ENCODE results near the gene SFXN4. TPM values are rescaled to one million over a fixed set of nuclear protein-coding genes. Genes with fewer than 3 reads are reported as not detected.
"Not testable (repeated sequence)": the region's sequence is repeated elsewhere in the genome, so short reads cannot be mapped to it uniquely, and the experiment has no call there.

The SFXN4 gene
- total RNA-seq, 2 donors from 2014 or later, result 18.3 to 23.2 TPM

DNA sequence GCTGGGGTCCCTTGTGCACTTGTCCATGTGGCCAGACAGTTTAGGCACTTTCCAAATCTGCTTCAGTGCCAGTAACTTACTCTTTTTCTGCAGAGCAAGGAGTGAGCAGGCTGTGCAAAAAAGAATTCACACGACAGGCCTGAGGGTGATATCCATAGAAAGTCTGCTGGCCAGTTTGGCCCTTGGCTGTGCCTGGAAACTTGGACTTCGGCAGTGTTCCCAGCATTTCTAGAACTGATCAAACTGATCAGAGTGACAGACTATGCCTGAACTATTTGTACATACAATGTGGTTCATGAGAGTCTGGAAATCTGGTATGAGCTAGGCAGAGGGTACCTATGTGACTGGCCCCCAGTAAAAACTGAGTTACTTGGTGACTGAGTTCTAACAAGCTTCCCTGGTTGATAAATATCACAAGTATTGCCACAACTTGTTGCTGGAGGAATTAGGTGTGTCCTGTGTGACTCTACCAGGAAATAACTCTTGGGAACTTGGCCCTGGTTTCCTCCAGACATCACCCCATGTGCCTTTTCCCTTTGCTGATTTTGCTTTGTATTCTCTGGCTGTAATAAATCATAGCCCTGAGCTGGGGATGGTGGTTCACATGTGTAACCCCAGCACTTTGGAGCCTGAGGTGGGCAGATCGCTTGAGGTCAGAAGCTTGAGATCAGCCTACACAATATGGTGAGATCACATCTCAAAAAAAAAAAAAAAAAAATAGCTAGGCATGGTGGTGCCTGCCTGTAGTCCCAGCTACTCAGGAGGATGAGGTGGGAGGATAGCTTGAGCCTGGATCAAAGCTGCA lies 64.9 kb downstream of the SFXN4 start:
- Histone ChIP-seq H3K4me1 (ENCODE audit: control insufficient read depth, insufficient read depth, low read length) (no peaks in the 10 kb centered on the region), H3K27me3 (ENCODE audit: control insufficient read depth, insufficient read depth, low read length, poor library complexity, severe bottlenecking) (no peaks in the 10 kb centered on the region), H3K36me3 (ENCODE audit: control insufficient read depth, insufficient read depth, low read length) (no peaks in the 10 kb centered on the region), H3K9ac (ENCODE audit: extremely low read depth, low read length, poor library complexity, severe bottlenecking) (no peak overlapping the region), H3K4me3 (ENCODE audit: low read length) (no peak overlapping the region), H3K9me3 (ENCODE audit: control insufficient read depth, low read length) (no peaks in the 10 kb centered on the region), H3K27ac (ENCODE audit: low read depth, low read length) (no peak overlapping the region)
- TF ChIP-seq, protein P1, sequence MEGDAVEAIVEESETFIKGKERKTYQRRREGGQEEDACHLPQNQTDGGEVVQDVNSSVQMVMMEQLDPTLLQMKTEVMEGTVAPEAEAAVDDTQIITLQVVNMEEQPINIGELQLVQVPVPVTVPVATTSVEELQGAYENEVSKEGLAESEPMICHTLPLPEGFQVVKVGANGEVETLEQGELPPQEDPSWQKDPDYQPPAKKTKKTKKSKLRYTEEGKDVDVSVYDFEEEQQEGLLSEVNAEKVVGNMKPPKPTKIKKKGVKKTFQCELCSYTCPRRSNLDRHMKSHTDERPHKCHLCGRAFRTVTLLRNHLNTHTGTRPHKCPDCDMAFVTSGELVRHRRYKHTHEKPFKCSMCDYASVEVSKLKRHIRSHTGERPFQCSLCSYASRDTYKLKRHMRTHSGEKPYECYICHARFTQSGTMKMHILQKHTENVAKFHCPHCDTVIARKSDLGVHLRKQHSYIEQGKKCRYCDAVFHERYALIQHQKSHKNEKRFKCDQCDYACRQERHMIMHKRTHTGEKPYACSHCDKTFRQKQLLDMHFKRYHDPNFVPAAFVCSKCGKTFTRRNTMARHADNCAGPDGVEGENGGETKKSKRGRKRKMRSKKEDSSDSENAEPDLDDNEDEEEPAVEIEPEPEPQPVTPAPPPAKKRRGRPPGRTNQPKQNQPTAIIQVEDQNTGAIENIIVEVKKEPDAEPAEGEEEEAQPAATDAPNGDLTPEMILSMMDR (conservative IDR thresholded peaks at IDR 0.05), result no peak
- Mint-ChIP-seq H3K36me3 (ENCODE audit: low read depth) (peaks cover under 1% of the 10 kb centered on the region), H3K27me3 (ENCODE audit: insufficient read depth) (peaks cover 5% of the 10 kb centered on the region), H3K4me3 (no peak overlapping the region), H3K9me3 (no peaks in the 10 kb centered on the region), H3K27ac (no peak overlapping the region), H3K4me1 (peaks cover 2% of the 10 kb centered on the region)
- DNase-seq, result no peak
- WGBS, 2 experiments (ENCODE audit: insufficient coverage in 1 of 2, insufficient read length in 1 of 2), result 86 to 95% methylated on average over 3 of the region's 3 CpGs

DNA sequence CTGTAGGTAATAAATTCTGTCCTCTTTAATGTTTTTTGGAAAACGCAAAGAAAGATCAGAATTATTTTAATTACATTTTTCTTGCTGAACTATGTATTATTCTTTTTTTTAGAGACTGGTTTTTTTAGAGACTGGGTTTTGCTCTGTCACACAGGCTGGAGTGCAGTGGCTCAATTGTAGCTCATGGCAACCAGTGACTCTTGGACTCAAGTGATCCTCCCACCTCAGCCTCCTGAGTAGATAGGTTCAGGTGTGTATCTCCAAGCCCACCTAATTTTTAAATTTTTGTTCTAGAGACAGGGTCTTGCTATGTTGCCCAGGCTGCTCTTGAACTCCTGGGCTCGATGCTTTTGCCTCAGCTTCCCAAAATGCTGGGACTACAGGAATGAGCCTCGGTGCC lies 66.9 kb downstream of the SFXN4 start:
- Histone ChIP-seq H3K27me3 (ENCODE audit: control insufficient read depth, insufficient read depth, low read length, poor library complexity, severe bottlenecking) (no peaks in the 10 kb centered on the region), H3K9ac (ENCODE audit: extremely low read depth, low read length, poor library complexity, severe bottlenecking) (no peak overlapping the region), H3K4me3 (ENCODE audit: low read length) (no peak overlapping the region), H3K9me3 (ENCODE audit: control insufficient read depth, low read length) (no peaks in the 10 kb centered on the region), H3K27ac (ENCODE audit: low read depth, low read length) (no peak overlapping the region), H3K4me1 (ENCODE audit: control insufficient read depth, insufficient read depth, low read length) (no peaks in the 10 kb centered on the region), H3K36me3 (ENCODE audit: control insufficient read depth, insufficient read depth, low read length) (no peaks in the 10 kb centered on the region)
- Mint-ChIP-seq H3K4me3 (no peak overlapping the region), H3K36me3 (ENCODE audit: low read depth) (no peaks in the 10 kb centered on the region), H3K27ac (no peak overlapping the region), H3K9me3 (no peaks in the 10 kb centered on the region), H3K4me1 (peaks cover 4% of the 10 kb centered on the region), H3K27me3 (ENCODE audit: insufficient read depth) (peaks cover 5% of the 10 kb centered on the region)
- TF ChIP-seq, protein P1 (conservative IDR thresholded peaks at IDR 0.05), result no peak
- no peak for DNase-seq
- WGBS, 2 experiments (ENCODE audit: insufficient coverage in 1 of 2, insufficient read length in 1 of 2), result 94% methylated on average over 2 to 3 of the region's 3 CpGs

DNA sequence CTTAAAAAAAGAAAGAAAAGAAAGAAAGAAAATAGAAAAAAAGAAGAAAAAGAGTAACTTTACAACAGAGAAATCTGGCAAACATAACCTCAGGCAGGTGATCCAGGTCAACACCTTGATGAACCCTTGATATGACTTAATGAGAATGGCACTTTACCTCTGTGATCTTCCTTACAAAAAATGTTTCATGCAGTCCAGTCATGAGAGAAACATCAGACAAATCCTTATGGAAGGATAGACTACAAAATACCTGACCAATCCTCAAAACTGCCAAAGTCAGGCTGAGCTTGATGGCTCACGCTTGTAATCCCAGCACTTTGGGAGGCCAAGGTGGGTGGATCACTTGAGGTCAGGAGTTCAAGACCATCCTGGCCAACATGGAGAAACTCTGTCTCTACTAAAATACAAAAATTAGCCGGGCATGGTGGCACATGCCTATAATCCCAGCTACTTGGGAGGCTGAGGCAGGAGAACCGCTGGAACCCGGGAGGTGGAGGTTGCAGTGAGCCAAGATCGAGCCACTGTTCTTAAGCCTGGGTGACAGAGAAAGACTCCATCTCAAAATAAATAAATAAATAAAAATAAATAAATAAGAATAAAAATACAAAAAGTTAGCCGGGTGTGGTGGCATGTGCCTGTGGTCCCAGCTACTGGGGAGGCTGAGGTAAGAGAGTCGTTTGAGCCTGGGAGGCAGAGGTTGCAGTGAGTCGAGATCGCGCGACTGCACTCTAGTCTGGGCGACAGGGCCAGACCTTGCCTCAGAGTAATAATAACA lies 68.7 kb downstream of the SFXN4 start:
- H3K27me3 Mint-ChIP-seq (ENCODE audit: insufficient read depth); H3K27ac ChIP-seq (ENCODE audit: low read depth, low read length); DNase-seq; H3K36me3 Mint-ChIP-seq (ENCODE audit: low read depth); H3K9me3 ChIP-seq (ENCODE audit: control insufficient read depth, low read length); H3K27me3 ChIP-seq (ENCODE audit: control insufficient read depth, insufficient read depth, low read length, poor library complexity, severe bottlenecking); H3K4me3 ChIP-seq (ENCODE audit: low read length); H3K9ac ChIP-seq (ENCODE audit: extremely low read depth, low read length, poor library complexity, severe bottlenecking); H3K4me3 Mint-ChIP-seq; H3K9me3 Mint-ChIP-seq; H3K4me1 ChIP-seq (ENCODE audit: control insufficient read depth, insufficient read depth, low read length); H3K36me3 ChIP-seq (ENCODE audit: control insufficient read depth, insufficient read depth, low read length); H3K27ac Mint-ChIP-seq: not testable (repeated sequence)
- H3K4me1 Mint-ChIP-seq, result peaks cover 11% of the 10 kb centered on the region
- 95% methylated on average over 6 to 8 of the region's 12 CpGs for WGBS, 2 experiments (ENCODE audit: insufficient coverage in 1 of 2, insufficient read length in 1 of 2)

All from endodermal cell (in vitro differentiated cells).